Measurements from ENCODE around the gene ADAMTS17. TPM values are rescaled to one million over a fixed set of nuclear protein-coding genes. Genes with fewer than 3 reads are reported as not detected.

The ADAMTS17 gene
- total RNA-seq, 1 experiment from 2014 or later: 3.2 TPM

DNA sequence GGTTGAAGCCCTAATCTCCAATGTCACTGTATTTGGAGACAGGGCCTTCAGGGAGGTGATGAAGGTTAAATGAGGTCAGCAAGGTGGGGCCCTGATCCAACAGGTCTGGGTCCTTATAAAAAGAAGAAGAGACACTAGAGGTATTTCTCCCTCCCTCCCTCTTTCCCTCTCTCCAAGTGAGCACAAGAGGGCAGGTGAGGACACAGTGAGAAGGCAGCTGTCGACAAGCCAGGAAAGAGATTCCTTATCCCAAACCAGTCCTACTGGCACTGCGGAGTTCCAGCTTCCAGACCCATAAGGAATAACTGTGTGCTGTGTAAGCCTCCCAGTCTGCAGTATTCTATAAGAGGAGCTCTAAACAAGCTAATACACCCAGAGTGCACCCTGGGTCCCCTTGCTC lies 134.7 kb downstream of the ADAMTS17 start:
- no peaks in the 10 kb centered on the region for H3K79me2 ChIP-seq (ENCODE audit: low read depth)
- H3K4me2 ChIP-seq: no peak overlapping the region
- H3K27ac ChIP-seq: no peak overlapping the region
- no peaks in the 10 kb centered on the region for H3K9me2 ChIP-seq (ENCODE audit: insufficient read depth)
- intact Hi-C loops (cut with micrococcal nuclease; ENCODE audit: unreplicated experiment): no loop called here
- POLR2A ChIA-PET (ENCODE audit: unreplicated experiment): no interaction called here
- TF ChIP-seq, protein P1, sequence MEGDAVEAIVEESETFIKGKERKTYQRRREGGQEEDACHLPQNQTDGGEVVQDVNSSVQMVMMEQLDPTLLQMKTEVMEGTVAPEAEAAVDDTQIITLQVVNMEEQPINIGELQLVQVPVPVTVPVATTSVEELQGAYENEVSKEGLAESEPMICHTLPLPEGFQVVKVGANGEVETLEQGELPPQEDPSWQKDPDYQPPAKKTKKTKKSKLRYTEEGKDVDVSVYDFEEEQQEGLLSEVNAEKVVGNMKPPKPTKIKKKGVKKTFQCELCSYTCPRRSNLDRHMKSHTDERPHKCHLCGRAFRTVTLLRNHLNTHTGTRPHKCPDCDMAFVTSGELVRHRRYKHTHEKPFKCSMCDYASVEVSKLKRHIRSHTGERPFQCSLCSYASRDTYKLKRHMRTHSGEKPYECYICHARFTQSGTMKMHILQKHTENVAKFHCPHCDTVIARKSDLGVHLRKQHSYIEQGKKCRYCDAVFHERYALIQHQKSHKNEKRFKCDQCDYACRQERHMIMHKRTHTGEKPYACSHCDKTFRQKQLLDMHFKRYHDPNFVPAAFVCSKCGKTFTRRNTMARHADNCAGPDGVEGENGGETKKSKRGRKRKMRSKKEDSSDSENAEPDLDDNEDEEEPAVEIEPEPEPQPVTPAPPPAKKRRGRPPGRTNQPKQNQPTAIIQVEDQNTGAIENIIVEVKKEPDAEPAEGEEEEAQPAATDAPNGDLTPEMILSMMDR (conservative IDR thresholded peaks at IDR 0.05): no peak
- TF ChIP-seq EZH2 (IDR thresholded peaks at IDR 0.05; ENCODE audit: low read depth): no peak
- no peaks in the 10 kb centered on the region for H3K4me1 ChIP-seq (replicated peaks; ENCODE audit: insufficient read depth)
- no peaks in the 10 kb centered on the region for H4K20me1 ChIP-seq (ENCODE audit: insufficient read depth)
- no peak for DNase-seq
- no peaks in the 10 kb centered on the region for H3K9me3 ChIP-seq (ENCODE audit: insufficient read depth, low read depth)
- no peak overlapping the region for H3K4me3 ChIP-seq
- H3F3A ChIP-seq (ENCODE audit: insufficient read depth, low read depth): no peaks in the 10 kb centered on the region
- no peaks in the 10 kb centered on the region for H3K36me3 ChIP-seq (ENCODE audit: low read depth)
- H3K27me3 ChIP-seq (ENCODE audit: insufficient read depth, low read depth): no peaks in the 10 kb centered on the region
- CTCF ChIA-PET: no interaction called here
- BruUV-seq (replicated peaks): no TSS peak
- no peak overlapping the region for H2AFZ ChIP-seq

DNA sequence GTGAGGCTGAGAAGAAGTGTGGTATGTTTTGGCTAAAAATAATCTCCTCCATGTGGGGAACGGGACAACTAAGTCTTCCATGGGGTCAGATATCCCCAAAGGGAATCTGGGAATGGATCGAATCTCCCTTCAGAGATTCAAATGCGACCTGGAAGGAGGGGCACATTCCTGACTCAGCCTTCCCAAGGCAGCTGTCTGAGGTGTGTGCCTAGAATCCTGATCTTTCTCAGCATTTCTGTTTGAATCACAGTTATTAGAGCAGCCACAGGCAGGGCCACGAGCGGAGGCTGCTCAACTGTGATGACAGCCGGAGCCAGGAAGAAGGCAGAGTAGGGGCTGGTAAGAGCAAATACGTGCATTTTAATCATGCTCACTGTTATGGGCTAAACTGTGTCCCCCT lies 135.1 kb downstream of the ADAMTS17 start:
- H3K9me2 ChIP-seq (ENCODE audit: insufficient read depth): no peaks in the 10 kb centered on the region
- CTCF ChIA-PET: no interaction called here
- H4K20me1 ChIP-seq (ENCODE audit: insufficient read depth): no peaks in the 10 kb centered on the region
- no peak for DNase-seq
- no peaks in the 10 kb centered on the region for H3K4me1 ChIP-seq (replicated peaks; ENCODE audit: insufficient read depth)
- H3K27me3 ChIP-seq (ENCODE audit: insufficient read depth, low read depth): no peaks in the 10 kb centered on the region
- intact Hi-C loops (cut with micrococcal nuclease; ENCODE audit: unreplicated experiment): no loop called here
- no peaks in the 10 kb centered on the region for H3K36me3 ChIP-seq (ENCODE audit: low read depth)
- POLR2A ChIA-PET (ENCODE audit: unreplicated experiment): no interaction called here
- no peak overlapping the region for H3K4me2 ChIP-seq
- no peak for TF ChIP-seq EZH2 (IDR thresholded peaks at IDR 0.05; ENCODE audit: low read depth)
- TF ChIP-seq, protein P1 (conservative IDR thresholded peaks at IDR 0.05): no peak
- H3K79me2 ChIP-seq (ENCODE audit: low read depth): no peaks in the 10 kb centered on the region
- no peak overlapping the region for H3K27ac ChIP-seq
- H3K9me3 ChIP-seq (ENCODE audit: insufficient read depth, low read depth): no peaks in the 10 kb centered on the region
- H3F3A ChIP-seq (ENCODE audit: insufficient read depth, low read depth): no peaks in the 10 kb centered on the region
- H2AFZ ChIP-seq: no peak overlapping the region
- no TSS peak for BruUV-seq (replicated peaks)
- no peak overlapping the region for H3K4me3 ChIP-seq

DNA sequence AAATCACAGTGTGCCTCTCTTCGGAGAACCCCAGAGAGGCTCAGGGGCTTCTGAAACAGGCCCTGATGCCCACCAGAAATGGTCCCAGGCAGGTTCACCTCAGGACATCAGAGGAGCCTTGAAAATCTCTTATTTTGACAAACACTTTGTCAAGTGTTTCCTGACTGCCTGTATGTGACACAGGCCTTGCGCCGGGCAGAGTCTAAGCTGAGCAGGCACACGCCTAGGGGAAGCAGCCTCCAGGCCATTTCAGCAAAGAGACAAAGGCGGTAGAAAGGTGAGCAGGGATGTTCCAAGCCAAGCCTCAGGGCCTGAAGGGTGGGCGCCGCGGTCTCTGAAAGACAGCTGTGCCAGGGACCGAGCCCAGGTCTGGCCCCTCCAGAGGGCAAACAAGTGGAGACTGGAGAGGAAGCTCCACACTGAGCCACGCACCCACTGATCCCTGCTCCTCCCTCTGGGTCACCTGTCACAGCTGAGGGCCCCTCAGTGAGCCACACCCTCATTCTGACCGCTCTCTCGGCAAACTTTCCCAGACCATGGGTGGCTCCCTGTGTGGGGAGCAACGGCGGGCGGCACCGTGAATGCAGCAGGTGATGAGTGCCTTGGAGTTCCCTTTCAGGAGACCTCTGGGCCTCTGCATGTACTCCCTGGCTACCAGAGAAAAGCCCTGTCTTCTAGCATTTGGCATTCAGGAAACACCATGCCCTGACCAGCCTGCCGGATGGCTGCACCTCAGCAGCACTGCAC lies 136.1 kb downstream of the ADAMTS17 start:
- no peaks in the 10 kb centered on the region for H3K9me3 ChIP-seq (ENCODE audit: insufficient read depth, low read depth)
- TF ChIP-seq EZH2 (IDR thresholded peaks at IDR 0.05; ENCODE audit: low read depth): no peak
- TF ChIP-seq, protein P1 (conservative IDR thresholded peaks at IDR 0.05): no peak
- no peak overlapping the region for H2AFZ ChIP-seq
- intact Hi-C loops (cut with micrococcal nuclease; ENCODE audit: unreplicated experiment): no loop called here
- BruUV-seq (replicated peaks): no TSS peak
- POLR2A ChIA-PET (ENCODE audit: unreplicated experiment): no interaction called here
- no peaks in the 10 kb centered on the region for H3K9me2 ChIP-seq (ENCODE audit: insufficient read depth)
- H3K79me2 ChIP-seq (ENCODE audit: low read depth): no peaks in the 10 kb centered on the region
- H3K4me2 ChIP-seq: no peak overlapping the region
- H3K27ac ChIP-seq: no peak overlapping the region
- DNase-seq: no peak
- CTCF ChIA-PET: no interaction called here
- no peaks in the 10 kb centered on the region for H3F3A ChIP-seq (ENCODE audit: insufficient read depth, low read depth)
- no peaks in the 10 kb centered on the region for H3K27me3 ChIP-seq (ENCODE audit: insufficient read depth, low read depth)
- no peak overlapping the region for H3K4me3 ChIP-seq
- H3K4me1 ChIP-seq (replicated peaks; ENCODE audit: insufficient read depth): no peaks in the 10 kb centered on the region
- H4K20me1 ChIP-seq (ENCODE audit: insufficient read depth): no peaks in the 10 kb centered on the region
- no peaks in the 10 kb centered on the region for H3K36me3 ChIP-seq (ENCODE audit: low read depth)
